HL-60 (cell line): ENCODE data around the gene ZFAND2B.

ENCODE experiments used
- DNase-seq, 2 experiments: peaks; one replicate each; pipeline ENCODE4 v3.0.0-alpha.2; 2010 to 2020; ENCODE audit warnings: low read depth in 1 of 2, low spot score in 1 of 2
- H3K27ac ChIP-seq: fragments of 250-450 bp; sonication (Bioruptor Pico); replicated peaks from 2 replicates; pipeline ENCODE4 v1.5.1; 2020; ENCODE audit warnings: mild to moderate bottlenecking, moderate library complexity
- H3K27me3 ChIP-seq: fragments of 250-450 bp; sonication (Bioruptor Pico); 2 replicates; pipeline ENCODE4 v1.5.1; 2021; ENCODE audit warnings: mild to moderate bottlenecking, moderate library complexity; ENCODE audit not compliant: insufficient read depth, poor library complexity, severe bottlenecking
- H3K4me3 ChIP-seq: replicated peaks from 2 replicates; pipeline ENCODE4 v1.5.1; 2011; ENCODE audit warnings: mild to moderate bottlenecking, control low read depth, low read length; ENCODE audit not compliant: insufficient read depth
- CTCF ChIP-seq: IDR thresholded peaks from one replicate; pipeline ENCODE4 v1.5.1; 2011; ENCODE audit warnings: low read length, control low read depth, inconsistent platforms; ENCODE audit not compliant: insufficient read depth
- GABPA ChIP-seq: IDR thresholded peaks from 2 replicates; pipeline ENCODE4 v1.6.1; 2012; ENCODE audit warnings: low read depth
- POLR2AphosphoS5 ChIP-seq: IDR thresholded peaks from 2 replicates; pipeline ENCODE4 v1.6.1; 2012; ENCODE audit warnings: low read depth
- REST ChIP-seq: IDR thresholded peaks from 2 replicates; pipeline ENCODE4 v1.6.1; 2012; ENCODE audit warnings: low read depth; ENCODE audit not compliant: insufficient replicate concordance
- SPI1 ChIP-seq: IDR thresholded peaks from 2 replicates; pipeline ENCODE4 v1.6.1; 2012; ENCODE audit warnings: low read depth, mild to moderate bottlenecking, borderline replicate concordance

The ZFAND2B gene

DNA sequence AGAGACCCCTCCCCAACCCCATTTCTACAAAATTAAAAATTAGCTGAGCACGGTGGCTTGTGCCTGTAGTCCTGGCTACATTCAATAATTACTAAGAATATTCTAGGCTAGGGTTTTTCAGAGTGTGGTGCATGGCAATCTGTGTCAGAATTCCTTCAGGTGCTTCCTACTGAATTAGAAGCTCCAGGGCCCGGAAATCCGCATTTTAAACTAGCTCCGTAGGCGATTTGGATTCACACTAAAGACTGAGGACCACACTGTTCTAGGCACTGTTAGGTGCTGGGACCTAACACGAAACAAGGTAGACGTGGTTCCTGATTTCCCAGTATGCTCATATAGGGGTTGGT lies 628 bp upstream of the ZFAND2B start:
- no peak for TF ChIP-seq GABPA
- TF ChIP-seq POLR2AphosphoS5 = no peak
- no peak for TF ChIP-seq CTCF
- TF ChIP-seq SPI1 = no peak
- no peak for TF ChIP-seq REST
- no peaks in the 10 kb centered on the region for H3K27me3 ChIP-seq
- peak overlapping the region; percentile 64 for H3K27ac ChIP-seq
- peak overlapping the region; percentile 75 for H3K4me3 ChIP-seq
- DNase-seq = no peak

DNA sequence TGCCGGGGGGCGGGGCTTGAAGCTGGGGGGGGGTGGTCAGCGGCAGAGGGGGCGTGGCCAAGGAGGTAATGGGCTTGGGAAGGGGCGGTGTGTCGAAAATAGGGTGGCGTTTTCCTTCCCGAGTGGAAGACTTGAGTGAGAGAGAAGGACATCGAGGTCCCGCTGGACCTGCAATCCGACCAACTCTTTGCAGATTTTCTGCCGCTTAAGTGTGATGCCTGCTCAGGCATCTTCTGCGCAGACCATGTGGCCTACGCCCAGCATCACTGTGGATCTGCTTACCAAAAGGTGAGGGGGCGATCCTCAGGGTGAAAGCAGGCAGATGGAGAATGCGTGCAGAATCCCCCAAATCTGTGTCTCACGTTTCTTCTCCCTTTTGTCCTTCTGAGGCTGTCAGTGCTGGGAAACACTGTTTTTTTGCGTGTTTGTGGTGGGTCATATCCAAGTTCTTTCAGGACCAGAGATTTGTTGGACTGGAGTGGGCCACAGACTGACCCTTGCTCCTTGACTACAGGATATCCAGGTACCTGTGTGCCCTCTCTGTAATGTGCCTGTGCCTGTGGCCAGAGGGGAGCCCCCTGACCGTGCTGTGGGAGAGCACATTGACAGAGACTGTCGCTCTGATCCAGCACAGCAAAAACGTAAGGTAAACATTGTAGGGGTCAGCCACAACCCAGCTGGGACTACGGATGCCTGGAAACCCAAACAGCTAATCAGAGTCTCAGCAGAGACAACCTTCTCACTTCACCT lies 727 bp downstream of the ZFAND2B start:
- no peak for TF ChIP-seq SPI1
- TF ChIP-seq REST = no peak
- TF ChIP-seq GABPA = no peak
- TF ChIP-seq POLR2AphosphoS5 = no peak
- TF ChIP-seq CTCF = no peak
- peak overlapping the region; percentile 65 for H3K27ac ChIP-seq
- DNase-seq = no peak

DNA sequence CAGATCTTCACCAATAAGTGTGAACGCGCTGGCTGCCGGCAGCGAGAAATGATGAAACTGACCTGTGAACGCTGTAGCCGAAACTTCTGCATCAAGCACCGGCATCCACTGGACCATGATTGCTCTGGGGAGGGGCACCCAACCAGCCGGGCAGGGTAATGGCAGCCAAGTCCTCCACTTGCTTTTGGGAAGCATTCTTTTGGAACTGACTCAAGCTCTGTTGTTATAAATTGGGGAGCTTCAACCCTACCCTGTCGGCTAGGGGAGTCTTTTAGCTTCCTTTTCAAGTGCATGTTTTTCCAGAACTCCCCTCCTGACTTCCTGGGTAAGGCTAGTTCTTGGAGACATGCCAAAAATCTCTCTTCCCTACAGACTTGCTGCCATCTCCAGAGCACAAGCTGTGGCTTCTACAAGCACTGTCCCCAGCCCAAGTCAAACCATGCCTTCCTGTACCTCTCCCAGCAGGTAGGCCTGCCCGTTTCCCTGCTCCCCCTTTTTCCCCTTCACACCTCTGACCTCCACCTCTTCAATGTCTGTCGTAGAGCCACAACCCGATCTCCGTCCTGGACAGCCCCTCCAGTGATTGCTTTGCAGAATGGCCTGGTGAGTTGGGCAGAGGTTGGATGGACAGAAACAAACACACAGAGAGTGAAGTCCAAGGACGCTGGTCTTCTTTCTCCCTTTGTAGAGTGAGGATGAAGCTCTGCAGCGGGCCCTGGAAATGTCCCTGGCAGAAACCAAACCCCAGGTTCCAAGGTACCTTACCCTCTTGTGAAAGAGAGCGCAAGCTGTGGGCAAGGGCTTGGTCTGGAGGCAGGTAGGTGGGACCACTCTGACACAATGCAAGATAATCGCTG lies 1.5 kb downstream of the ZFAND2B start:
- no peak overlapping the region for H3K27ac ChIP-seq
- H3K27me3 ChIP-seq = no peaks in the 10 kb centered on the region
- no peak overlapping the region for H3K4me3 ChIP-seq
- TF ChIP-seq REST (no peak), POLR2AphosphoS5 (no peak), CTCF (no peak), GABPA (no peak), SPI1 (no peak)
- DNase-seq = no peak

More for the DNA sequence above, 727 bp downstream of the ZFAND2B start:
- Histone ChIP-seq H3K4me3 (peak overlapping the region; percentile 75), H3K27me3 (no peaks in the 10 kb centered on the region)
